Progenitor cell of endocrine pancreas (in vitro differentiated cells): Measurements from ENCODE around the gene DCX. TPM values are rescaled to one million over a fixed set of nuclear protein-coding genes. Genes with fewer than 3 reads are reported as not detected.

Experiments
- DNase-seq: peaks from one replicate; pipeline ENCODE4 v3.0.0; 2021; ENCODE audit warnings: low spot score; ENCODE audit not compliant: unreplicated experiment
- H3K27ac Mint-ChIP-seq: 2 replicates; pipeline ENCODE4 v1.8.0; 2021; ENCODE audit warnings: mild to moderate bottlenecking, moderate library complexity, mixed read lengths
- H3K27me3 Mint-ChIP-seq: 2 replicates; pipeline ENCODE4 v1.8.0; 2021; ENCODE audit warnings: mixed read lengths
- H3K36me3 Mint-ChIP-seq: 2 replicates; pipeline ENCODE4 v1.8.0; 2022; ENCODE audit warnings: mixed read lengths; ENCODE audit not compliant: insufficient read depth
- H3K4me1 Mint-ChIP-seq: 2 replicates; pipeline ENCODE4 v1.8.0; 2021; ENCODE audit warnings: low read depth, mixed read lengths
- H3K4me3 Mint-ChIP-seq: 2 replicates; pipeline ENCODE4 v1.8.0; 2021; ENCODE audit warnings: low read depth, mild to moderate bottlenecking, moderate library complexity, mixed read lengths
- H3K9me3 Mint-ChIP-seq: 2 replicates; pipeline ENCODE4 v1.8.0; 2021; ENCODE audit warnings: low read depth, mixed read lengths
- total RNA-seq: library from RNA; stranded (reverse); gene quantifications from 2 replicates; pipeline ENCODE4 v1.2.1, GENCODE V29; 2021
- TF ChIP-seq, protein P1 (sequence below): fragments of 200-600 bp; sonication (generic); IDR thresholded peaks from one replicate; pipeline ENCODE4 v1.5.0; 2021; ENCODE audit warnings: antibody characterized with exemption, mild to moderate bottlenecking; ENCODE audit not compliant: unreplicated experiment

The DCX gene
- total RNA-seq, 1 donor from 2014 or later, result 171 TPM

DNA sequence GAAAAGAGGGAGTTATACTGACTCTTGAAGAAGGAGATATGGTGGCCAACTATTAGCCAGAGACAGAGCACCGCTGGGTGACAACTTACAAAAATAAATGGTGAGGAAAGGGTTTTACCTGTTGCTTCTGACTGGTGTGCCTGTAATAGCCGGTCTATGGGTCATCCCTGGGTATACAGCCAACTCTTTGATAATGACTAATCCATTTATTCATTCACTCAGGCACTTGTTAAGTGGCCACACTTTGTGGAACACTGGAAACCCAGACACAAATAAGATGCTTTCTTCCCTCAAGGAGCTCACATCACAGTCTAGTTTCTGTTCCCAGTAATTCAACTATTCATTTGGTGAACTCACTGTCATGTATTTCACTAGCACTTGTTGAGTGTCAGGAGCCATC lies 128.5 kb downstream of the DCX start:
- no peaks in the 10 kb centered on the region for H3K36me3 Mint-ChIP-seq
- DNase-seq, result no peak
- no peak overlapping the region for H3K4me3 Mint-ChIP-seq
- H3K27ac Mint-ChIP-seq, result no peak overlapping the region
- peaks cover 27% of the 10 kb centered on the region for H3K4me1 Mint-ChIP-seq
- H3K27me3 Mint-ChIP-seq, result no peaks in the 10 kb centered on the region
- TF ChIP-seq, protein P1, sequence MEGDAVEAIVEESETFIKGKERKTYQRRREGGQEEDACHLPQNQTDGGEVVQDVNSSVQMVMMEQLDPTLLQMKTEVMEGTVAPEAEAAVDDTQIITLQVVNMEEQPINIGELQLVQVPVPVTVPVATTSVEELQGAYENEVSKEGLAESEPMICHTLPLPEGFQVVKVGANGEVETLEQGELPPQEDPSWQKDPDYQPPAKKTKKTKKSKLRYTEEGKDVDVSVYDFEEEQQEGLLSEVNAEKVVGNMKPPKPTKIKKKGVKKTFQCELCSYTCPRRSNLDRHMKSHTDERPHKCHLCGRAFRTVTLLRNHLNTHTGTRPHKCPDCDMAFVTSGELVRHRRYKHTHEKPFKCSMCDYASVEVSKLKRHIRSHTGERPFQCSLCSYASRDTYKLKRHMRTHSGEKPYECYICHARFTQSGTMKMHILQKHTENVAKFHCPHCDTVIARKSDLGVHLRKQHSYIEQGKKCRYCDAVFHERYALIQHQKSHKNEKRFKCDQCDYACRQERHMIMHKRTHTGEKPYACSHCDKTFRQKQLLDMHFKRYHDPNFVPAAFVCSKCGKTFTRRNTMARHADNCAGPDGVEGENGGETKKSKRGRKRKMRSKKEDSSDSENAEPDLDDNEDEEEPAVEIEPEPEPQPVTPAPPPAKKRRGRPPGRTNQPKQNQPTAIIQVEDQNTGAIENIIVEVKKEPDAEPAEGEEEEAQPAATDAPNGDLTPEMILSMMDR, result no peak
- no peaks in the 10 kb centered on the region for H3K9me3 Mint-ChIP-seq

DNA sequence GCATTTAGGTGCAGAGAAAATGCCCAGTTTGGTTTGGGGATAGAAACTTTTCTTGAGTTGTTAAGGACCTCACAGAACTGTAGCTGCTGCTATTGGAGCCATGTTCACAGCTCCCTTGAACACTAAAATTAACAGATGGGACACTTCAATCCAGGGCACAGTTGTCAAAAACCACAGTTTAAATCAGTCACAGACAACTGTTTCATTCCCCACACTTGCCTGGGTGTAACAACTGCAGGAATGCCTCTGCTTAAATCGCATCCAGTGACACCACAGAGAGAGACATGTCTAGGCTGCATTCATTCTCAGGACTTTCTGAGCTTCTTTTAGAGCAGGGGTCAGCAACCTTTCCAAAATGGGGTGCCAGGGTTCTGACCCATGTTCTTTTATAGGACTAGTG lies 129.0 kb downstream of the DCX start:
- H3K9me3 Mint-ChIP-seq, result no peaks in the 10 kb centered on the region
- H3K27me3 Mint-ChIP-seq, result no peaks in the 10 kb centered on the region
- no peaks in the 10 kb centered on the region for H3K36me3 Mint-ChIP-seq
- TF ChIP-seq, protein P1, result no peak
- no peak overlapping the region for H3K27ac Mint-ChIP-seq
- H3K4me3 Mint-ChIP-seq, result no peak overlapping the region
- peaks cover 23% of the 10 kb centered on the region for H3K4me1 Mint-ChIP-seq
- no peak for DNase-seq

DNA sequence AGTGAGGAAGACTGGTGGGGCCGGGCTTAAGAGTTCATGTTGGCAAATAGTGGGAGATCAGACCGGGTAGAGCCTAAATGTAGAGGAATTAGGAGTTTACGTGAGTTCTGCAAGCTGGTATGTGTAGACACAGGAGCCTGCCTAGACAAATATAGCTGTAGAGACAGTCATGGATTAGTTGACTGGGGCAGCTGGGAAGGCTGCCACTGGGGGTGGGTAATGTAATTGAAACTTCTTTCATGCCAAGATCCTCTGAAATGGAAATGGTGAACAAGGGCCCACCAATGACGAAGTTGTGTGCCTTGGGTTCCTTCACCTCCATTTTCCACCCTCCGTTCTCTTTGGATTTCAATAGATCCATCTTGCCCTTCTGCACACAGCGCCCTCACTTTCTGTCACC lies 129.9 kb downstream of the DCX start:
- TF ChIP-seq, protein P1, result no peak
- H3K9me3 Mint-ChIP-seq, result no peaks in the 10 kb centered on the region
- no peak for DNase-seq
- H3K27ac Mint-ChIP-seq, result no peak overlapping the region
- no peaks in the 10 kb centered on the region for H3K36me3 Mint-ChIP-seq
- no peaks in the 10 kb centered on the region for H3K27me3 Mint-ChIP-seq
- H3K4me3 Mint-ChIP-seq, result no peak overlapping the region
- H3K4me1 Mint-ChIP-seq, result peaks cover 20% of the 10 kb centered on the region

DNA sequence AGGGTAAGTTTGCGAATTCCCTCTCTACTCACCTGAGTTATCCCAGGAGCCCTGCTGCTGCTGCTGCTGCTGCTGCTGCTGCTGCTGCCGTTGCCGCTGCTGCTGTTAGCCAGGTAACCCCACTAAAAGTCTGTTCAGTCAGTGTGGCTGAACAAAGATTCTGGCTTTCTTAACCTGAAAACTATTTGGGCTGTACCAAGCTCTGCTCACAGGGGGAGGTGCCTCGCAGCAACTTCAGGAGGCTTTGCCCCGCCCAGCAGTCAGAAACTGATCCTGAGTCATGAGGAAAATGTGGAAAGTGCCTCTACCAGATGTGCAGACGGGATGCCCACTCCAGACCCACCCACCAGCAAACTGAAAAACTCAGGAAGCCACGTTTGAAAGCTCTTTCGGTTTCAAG lies 141.7 kb downstream of the DCX start, which contains the start of gene CAPN6:
Gene CAPN6 (minus strand): TSS at position 145 of the 400 bp plus-strand sequence. CDS start 6,547 bp downstream, outside the sequence.
- peak; percentile 39 for DNase-seq
- H3K9me3 Mint-ChIP-seq, result no peaks in the 10 kb centered on the region
- H3K4me3 Mint-ChIP-seq, result peak within 1 kb of the TSS; percentile 83
- H3K27me3 Mint-ChIP-seq, result no peaks in the 10 kb centered on the region
- H3K36me3 Mint-ChIP-seq, result no peaks in the 10 kb centered on the region
- H3K4me1 Mint-ChIP-seq, result peaks cover 31% of the 10 kb centered on the region
- TF ChIP-seq, protein P1, result no peak
- H3K27ac Mint-ChIP-seq, result peak within 1 kb of the TSS; percentile 86

DNA sequence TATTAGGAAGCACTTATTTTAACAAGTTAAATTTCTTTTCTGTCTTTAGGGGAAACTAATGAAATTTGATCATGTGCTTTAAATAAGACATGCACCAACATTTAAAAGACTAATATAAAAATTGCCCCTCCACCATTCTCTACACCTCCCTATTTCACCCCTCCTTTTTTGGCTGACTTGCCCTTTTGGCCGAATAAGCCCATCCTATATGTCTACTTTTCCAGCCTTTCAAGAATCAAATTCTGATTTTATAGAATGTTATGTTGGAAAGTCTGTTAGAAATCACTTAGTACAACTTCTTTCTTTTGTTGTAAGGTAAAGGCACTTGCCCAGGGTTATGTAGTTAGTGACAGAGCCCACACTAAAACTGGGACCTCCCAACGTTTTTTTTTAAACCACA lies 143.5 kb downstream of the DCX start:
- Mint-ChIP-seq H3K4me1 (peaks cover 31% of the 10 kb centered on the region), H3K27ac (no peak overlapping the region), H3K27me3 (no peaks in the 10 kb centered on the region), H3K9me3 (no peaks in the 10 kb centered on the region), H3K36me3 (no peaks in the 10 kb centered on the region), H3K4me3 (peak overlapping the region; percentile 83)
- DNase-seq, result no peak
- TF ChIP-seq, protein P1, result no peak
